Mucosa of gallbladder (tissue), 1 donor: ENCODE data around the gene TOX2. TPM values are rescaled to one million over a fixed set of nuclear protein-coding genes. Genes with fewer than 3 reads are reported as not detected.

ENCODE experiments used
- DNase-seq: peaks from one replicate; pipeline ENCODE4 v3.0.0-alpha.2; 2020; ENCODE audit warnings: low spot score
- total RNA-seq: library from RNA; stranded (reverse); gene quantifications from one replicate; pipeline ENCODE4 v1.2.1, GENCODE V29; 2021
- donor health status: DM: no; HTN: no; CAD: no.

The TOX2 gene
- total RNA-seq, 1 donor from 2014 or later: 4.5 TPM

DNA sequence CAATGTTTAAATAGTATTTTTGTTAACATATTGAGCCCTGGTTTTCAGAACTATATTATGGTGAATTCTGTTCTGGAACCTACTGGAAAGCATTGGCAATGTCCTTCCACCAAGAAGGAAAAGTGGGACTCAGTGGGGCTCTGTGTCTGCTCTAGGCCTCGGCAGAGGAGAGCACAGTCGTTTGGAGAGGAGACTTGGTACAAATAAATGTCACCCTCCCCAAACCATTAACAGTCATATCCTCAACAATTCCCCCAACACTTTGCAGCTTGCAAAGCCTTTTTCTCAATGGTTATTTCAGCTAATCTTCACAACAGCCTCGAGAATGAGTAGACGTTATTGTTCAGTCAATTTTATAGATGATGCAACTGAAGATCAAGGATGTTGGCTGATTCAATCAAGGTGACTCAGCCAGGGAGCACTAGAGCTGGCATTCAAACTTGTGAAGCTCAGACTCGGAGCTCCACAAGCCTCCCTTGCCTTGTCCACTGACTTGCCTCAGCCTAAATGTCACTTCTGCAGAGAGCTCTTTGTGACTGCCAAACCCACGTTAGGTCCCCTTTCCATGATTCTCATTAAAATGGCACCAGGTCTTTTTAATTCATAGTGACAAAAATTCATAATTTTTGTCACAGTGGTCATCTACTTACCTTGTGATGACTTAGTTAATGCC lies 60.6 kb downstream of the TOX2 start:
- no peak for DNase-seq

DNA sequence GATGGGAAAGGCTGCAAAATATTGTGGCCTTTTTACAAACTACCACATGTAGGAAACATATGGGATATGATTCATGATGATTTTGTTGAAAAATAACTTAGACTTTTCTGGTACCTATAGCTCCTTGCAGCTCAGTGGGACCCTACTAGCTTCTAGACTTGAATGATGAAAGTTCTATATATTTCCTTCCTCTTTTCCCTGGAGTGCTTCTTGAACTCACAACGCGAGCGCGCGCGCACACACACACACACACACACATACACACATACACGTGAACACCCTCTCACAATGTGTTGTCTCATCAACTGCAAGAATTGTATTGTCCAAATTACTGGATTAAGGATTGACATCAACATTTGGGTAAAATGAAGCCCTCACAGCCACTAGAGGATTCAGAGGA lies 61.9 kb downstream of the TOX2 start:
- DNase-seq: no peak

DNA sequence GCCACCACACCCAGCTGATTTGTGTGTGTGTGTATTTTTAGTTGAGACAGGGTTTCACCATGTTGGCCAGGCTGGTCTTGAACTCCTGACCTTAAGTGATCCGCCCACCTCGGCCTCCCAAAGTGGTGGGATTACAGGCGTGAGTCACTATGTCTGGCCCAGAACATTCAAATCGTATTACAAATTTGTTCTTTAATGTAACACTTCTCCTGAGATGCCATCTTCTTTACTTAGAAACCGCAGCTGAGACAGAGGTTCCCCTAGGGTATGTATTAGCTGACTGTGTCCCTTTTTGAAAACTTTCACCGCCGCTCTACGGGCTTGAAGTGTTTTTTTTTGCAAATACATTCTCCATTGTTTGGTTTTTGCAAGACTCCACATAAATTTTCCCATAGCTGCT lies 62.6 kb downstream of the TOX2 start:
- no peak for DNase-seq

DNA sequence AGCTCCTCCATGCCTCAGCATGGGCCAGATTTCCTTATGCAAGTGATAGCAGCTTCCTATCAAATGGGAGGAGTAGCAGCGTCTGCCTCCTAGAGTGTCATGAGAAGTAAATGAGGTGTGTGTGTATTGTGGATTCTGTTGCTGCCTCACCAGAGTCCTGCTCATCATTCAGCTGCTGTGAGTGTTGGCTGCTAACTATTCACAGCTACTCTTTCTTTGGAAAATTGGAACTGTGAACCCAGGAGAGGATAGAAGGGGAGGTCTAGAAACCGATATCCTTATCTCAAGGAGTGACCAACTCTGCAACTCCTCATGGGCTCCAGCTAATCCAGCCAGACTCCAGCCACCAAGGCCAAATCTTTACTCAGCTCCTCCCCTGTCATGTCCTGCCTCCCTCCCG lies 63.3 kb downstream of the TOX2 start:
- DNase-seq: no peak

DNA sequence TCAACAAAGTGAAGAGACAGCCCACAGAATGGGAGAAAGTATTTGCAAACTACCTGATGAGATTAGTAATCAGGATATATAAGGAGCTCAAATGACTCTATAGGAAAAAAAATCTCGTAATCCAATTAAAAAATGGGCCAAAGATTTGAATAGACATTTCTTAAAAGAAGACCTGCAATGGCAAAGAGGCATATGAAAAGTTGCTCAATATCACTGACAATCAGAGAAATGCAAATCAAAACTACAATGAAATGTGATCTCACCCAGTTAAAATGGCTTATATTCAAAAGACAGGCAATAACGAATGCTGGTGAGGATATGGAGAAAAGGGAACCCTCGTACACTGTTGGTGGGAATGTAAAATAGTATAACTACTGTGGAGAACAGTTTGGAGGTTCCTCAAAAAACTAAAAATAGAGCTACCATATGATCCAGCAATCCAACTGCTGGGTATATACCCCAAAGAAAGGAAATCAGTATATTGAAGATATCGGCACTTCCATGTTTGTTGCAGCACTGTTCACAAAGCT lies 65.0 kb downstream of the TOX2 start:
- DNase-seq: no peak

DNA sequence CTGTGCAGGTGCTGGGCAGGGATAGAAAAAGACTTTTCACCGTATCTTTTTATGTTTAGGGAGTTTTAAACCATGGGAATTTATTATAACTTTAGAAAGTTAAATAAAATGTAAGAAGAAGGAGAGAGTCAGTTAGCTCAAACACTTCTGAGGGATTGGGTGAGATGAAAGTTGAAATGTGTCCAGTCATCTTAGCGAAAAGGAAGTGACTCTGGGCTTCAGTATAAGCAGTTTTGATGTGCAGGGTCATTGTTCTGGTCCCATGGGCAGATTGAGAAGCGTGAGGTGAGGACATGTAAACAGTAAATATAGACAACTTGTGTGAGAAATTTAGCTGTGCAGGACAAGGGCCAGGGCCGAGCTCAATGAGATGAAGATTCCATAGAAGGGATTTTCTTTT lies 66.9 kb downstream of the TOX2 start:
- no peak for DNase-seq

DNA sequence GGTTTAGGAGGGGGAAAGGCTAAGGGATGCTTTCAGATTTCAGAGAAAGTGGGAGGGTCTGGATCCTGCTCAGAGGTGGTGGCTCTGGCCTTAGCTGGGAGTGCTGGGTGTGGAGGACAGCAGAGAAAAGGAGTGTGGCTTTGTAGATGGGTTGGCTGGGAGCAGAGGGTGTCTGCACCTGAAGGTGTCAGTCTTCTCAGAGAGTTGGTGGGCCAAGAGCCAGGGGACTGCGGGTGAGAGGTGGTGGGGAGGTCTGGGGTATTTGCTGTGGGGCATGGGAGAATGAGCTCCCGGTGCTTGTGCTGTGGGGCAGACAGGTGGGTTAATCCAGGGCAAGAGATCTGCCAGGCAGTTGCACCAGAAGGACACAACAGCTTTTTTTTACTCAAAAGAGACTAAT lies 67.4 kb downstream of the TOX2 start:
- no peak for DNase-seq

DNA sequence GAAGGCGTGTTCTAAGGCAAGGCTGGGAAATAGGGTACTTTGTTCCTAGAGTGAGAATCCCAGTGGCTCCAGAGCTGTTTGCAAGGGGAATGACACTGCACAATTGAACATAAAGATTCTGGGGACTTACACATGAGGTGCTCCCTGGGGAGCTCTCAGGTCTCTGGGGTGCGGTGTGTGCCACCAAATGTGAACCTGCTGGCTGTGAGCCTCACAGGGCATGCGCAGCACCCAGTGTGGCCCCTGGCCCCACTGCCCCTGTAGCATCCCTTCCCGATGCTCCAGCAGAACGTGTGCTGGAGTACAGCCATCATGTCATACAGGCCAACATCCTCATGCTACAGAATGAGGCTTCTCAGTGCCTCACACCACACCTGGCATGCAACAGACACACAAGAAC lies 68.2 kb downstream of the TOX2 start:
- DNase-seq: no peak

DNA sequence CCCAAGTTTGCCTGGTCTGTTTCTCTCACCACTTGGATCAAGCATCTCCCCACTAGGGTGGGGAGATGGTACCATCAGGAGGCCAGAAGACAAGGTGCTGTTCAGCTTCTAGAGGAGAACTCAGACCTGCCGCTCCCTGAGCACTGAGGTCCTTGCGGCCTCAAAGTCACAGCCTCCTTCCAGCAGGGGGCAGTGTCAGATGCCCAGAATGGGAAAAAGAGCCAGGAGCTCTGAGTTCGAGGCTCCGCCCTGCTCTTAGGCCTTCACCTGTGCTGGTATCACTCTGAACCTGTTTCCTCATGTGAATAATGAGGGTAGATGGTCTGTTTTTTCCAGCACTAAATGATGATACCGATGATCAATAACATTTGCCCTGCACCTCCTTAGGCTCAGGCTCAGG lies 68.7 kb downstream of the TOX2 start:
- DNase-seq: no peak

DNA sequence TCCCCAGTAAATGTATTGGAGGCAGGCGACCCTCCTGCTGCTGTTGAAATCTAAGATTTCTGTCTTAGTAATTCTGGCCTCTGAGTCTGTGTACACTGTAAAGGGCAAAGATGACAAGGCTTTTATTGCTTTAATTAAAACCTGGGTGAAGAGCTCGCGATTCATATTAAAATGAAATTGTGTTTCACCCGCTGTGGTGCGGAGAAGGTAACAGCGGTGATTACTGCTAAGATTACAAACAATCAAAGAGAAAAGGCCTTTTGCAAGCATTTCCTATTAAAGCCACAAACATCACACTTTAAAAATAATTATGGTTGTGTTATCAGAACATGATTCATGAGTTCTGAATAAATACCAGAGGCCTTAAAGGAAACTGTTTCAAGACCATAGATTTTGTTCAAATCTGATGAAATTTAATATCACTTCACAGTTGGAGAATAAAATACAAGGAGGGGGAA lies 69.3 kb downstream of the TOX2 start:
- no peak for DNase-seq

DNA sequence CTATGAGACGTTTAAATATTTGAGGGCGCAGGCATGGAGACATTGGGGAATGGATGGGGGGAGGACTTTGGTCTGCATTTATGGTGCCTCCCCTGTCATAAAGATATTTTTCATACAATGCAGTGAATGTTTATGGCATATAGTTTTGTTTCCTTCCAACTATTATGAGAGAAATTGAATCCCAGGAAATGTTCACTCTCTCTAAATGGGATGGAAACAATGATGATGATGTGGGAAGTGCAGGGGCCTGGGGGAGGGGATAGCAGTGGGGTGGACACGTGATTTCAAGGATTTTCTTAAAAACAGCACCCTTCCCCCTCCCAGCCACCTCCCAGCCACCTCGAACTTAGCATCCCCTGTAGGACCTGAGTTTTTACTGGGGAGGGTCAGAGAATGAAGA lies 69.9 kb downstream of the TOX2 start:
- no peak for DNase-seq

DNA sequence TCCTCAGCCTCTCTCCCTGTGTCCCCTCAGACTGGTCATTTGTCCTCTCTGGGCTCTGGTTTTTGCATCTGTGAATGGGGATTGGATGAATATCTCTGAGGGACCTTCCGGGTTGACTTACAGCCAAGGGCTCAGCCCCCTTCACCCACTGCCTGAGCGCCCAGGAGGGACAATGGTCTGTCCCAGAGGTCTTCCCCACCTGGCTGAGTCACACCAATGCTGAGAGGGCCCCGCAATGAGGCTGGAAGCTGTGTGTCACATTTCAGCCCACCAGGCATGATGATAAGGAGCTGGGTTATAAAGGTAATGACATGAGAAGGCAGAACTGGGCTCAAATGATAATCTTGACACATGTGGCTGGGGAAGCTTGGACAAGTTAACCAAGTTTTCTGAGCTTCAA lies 70.5 kb downstream of the TOX2 start:
- no peak for DNase-seq

DNA sequence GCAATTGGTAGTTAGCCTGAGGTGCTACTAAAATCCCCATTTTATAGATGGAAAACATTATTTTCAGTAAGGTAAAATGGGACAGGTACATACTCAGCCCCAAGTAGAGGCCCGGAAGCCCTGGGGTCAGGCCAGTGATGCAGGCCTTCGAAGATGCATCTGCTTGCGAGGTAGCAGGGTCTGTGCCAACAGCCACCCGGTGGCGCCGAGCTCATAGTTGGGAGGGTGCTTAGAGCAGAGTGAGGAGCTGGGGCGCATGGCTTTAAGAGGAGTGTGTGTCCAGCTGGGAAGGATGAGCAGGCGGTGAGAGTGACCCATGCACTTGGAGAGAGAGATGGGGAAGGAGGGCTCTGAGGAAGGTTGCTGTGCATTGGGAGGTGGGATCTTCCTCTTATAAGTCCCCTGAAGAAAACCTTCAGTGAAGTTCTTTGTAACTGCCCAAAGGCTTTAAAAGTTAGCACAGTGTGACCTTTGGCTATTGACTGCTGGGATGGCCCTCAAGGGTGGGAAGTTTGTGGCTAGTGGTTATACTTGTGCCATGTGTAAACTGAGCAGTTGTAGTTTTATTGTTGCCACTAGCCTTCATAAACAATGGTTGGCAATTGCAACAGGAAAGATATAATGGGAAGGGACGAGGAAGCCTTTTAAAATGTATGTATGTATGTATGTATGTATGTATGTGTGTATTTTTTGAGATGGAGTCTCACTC lies 71.1 kb downstream of the TOX2 start:
- no peak for DNase-seq

DNA sequence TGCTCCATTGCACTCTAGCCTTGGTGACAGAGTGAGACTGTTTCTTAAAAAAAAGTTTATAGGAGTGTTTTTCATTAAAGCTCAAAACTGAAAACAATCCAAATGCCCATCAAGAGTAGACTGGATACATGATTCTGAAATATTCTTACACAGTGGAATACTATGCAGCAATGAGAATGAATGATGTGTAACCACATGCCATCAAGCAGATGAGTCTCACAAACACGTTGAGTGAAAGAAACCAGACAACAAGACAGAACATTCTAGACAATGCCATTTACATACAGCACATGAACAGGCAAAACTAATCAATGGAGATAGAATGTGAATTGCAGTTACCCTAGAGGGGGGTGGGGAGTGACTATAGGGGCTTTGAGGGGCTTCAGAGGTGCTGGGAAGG lies 72.4 kb downstream of the TOX2 start:
- no peak for DNase-seq

DNA sequence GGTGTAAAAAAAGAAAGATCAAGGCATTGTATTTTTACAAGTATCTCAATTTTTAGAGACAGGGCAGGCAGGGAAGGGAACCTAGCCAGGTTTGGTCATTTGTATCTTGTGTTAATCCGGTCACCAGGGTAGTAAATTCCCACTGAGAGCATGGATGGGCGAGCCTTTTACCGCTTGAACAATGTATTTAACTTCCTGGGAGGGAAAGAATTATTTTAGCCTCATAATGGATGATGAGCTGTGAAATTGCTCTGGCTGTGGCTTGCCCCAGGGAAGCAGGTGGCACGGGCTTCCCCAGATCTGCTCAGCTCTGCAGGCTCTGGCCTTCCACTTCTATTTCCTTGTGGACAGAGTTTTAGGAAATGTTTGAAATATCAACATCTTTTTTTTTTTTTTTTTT lies 72.9 kb downstream of the TOX2 start:
- no peak for DNase-seq

DNA sequence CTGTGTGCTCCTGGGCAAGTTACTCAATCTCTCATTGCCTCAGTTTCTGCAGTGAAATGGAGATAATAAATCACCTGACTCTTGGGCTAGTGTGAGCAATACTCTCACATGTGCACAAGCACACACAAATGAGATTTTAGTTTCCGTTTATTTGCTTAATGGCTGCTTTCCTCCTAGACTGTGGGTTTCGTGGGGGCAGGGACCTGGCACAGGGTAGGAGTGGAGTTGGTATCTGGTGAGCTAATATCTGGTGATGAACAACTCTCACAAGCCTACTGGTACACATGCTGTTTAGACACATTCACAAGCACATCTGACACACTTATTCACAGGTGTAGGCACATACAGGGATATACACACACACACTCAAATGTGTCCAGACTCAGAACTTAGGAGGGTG lies 73.8 kb downstream of the TOX2 start:
- no peak for DNase-seq

DNA sequence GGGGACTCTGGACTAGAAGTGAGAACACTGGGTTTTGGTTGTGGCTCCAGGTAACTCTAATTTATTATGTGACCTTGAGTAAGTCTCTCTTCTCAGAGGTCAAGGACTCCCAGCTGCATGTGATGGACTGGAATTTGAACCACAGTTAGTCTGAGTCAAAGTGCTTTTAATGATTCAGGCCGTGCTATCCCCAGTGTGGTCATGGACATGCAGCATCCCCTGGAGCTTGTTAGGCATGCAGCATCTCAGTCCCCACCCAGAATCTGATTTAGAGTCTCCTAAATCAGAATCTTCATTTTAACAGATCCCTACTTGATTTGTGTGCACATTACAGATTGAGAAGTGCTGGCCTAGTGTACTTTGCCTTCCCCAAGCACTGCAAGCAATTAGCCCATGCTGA lies 74.2 kb downstream of the TOX2 start:
- no peak for DNase-seq

DNA sequence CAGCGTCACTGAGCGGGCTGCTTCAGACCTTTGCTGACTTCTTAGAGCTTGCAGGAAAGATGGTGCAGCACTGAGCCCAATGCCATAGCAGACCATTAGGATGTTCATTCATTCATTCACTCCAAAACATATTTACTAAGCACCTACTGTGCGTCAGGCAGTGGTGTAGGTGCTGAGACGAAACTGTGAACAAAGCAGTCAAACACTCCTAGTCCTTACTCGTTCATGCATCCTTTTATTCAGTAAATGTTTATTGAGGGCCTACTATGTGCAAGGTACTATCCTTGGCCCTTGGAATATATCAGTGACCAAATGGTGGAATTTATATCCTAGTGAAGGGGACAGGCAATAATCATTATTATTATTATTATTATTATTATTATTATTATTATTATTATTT lies 76.6 kb downstream of the TOX2 start:
- DNase-seq: no peak

DNA sequence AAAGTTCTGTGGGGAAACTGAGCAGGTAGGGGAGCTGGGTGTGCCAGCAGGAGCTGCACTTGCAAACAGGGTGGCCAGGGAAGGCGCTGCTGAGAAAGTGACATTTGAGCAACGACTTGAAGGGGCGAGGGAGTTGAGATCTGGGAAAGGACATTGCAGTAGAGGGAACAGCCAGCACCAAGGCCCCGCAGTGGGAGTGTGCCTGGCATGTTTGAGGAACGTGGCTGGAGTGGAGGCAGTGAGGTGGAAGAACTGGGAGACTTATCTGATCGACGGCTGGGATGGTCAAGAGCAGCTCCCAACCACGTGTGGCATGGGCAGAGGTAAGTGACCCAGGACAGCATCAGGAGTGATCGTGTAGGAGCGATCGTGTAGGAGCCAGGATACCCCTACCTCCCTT lies 77.3 kb downstream of the TOX2 start:
- no peak for DNase-seq

DNA sequence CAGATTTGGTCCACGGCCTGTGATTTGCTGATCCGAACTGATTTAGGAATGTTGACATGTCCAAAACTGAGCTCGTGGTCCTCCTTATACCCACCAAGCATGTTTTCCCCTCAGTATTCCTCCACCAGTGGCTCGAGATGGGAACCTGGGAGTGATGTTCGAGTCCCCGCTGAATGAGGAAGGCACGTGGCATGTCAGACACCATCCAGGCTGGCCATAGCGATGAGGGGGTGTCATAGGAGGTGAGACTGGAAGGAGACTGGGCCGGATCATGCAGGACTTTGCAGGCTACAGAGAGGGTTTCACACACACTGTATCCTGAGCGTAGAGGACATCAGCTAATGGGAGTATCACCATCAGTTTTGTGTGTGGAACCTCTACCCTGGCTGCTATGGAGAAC lies 78.2 kb downstream of the TOX2 start:
- no peak for DNase-seq

DNA sequence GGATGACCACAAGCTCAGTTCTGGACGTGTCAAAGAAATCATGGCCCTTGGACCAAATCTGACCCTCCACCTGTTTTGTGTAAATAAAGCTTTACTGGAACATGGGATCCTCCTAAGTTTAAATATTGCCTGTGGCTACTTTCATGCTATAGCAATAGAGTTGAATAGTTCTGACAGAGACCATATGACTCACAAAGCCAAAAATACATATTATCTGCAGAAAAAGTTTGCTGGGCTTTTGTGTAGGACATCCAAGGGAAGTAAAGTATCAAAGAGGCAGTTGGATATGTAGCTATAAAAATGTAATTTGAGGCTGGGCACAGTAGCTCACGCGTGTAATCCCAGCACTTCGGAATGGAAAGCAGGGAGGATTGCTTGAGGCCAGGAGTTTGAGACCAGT lies 78.9 kb downstream of the TOX2 start:
- no peak for DNase-seq

DNA sequence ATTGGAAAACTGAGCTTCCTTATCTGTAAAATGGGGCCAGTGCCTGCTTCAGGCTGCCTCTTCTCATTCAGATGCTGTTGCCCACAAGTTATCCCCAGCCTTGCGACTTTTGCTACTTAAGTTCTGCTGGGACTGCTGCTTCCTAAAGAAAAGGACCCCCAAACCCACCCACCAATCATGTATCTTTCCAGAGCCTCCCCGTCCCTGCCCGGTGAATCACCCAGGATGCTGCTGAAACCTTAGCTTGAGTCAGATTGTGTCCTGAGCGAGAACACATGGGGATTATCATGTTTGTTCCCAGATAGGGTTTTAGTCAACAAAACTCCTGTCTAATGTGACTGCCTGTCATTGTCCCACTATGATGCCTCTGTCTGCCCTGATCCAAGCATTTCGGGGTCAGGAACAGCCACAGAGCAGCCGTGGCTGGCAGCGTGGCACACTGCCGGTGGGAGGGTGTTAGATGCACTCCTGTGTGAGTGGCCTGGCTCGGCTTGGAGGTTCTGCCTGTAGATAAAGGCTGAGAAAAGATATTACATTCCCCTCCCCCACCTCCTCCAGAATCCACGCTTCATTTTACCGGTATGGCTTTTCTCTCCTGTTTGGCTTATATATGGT lies 79.9 kb downstream of the TOX2 start:
- no peak for DNase-seq

DNA sequence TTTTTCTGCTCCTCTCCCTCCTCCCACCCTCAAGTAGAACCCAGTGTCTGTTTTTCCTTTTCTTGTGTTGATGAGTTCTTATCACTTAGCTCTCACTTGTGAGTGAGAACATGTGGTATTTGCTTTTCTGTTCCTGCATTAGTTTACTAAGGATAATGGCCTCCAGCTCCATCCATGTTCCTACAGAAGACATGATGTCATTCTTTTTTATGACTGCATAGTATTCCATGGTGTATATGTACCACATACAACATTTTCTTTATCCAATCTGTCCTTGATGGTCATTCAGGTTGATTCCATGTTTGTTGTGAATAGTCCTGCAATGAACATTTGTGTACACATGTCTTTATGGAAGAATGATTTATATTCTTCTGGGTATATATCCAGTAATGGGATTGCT lies 81.0 kb downstream of the TOX2 start:
- DNase-seq: no peak
